T-helper 17 cell (primary cell): ENCODE measurements around the gene AIM2. TPM values are rescaled to one million over a fixed set of nuclear protein-coding genes. Genes with fewer than 3 reads are reported as not detected.
"Not testable (repeated sequence)": the region's sequence is repeated elsewhere in the genome, so short reads cannot be mapped to it uniquely, and the experiment has no call there.

ENCODE experiments used
- ATAC-seq: fragments of 150-1000 bp; cut with Tn5 transposase; 2 replicates; pipeline ENCODE4 v1.10.0; 2021; ENCODE audit warnings: mild to moderate bottlenecking, moderate library complexity
- DNase-seq, 3 donors: peaks; one replicate each; pipeline versions ENCODE4 v3.0.0 to v3.0.0-alpha.2; 2020 to 2021
- H3K9me3 ChIP-seq: one replicate; pipeline ENCODE4 v1.7.0; 2013; ENCODE audit warnings: low read length, mild to moderate bottlenecking; ENCODE audit not compliant: control insufficient read depth, poor library complexity, severe bottlenecking
- H3K27ac Mint-ChIP-seq: one replicate; pipeline ENCODE4 v1.8.0; 2022; ENCODE audit warnings: mild to moderate bottlenecking, moderate library complexity, mixed read lengths
- H3K27me3 Mint-ChIP-seq: one replicate; pipeline ENCODE4 v1.8.0; 2022; ENCODE audit warnings: mixed read lengths
- H3K36me3 Mint-ChIP-seq: one replicate; pipeline ENCODE4 v1.8.0; 2022; ENCODE audit warnings: low read depth, mixed read lengths
- H3K4me1 Mint-ChIP-seq: one replicate; pipeline ENCODE4 v1.8.0; 2022; ENCODE audit warnings: mild to moderate bottlenecking, mixed read lengths
- H3K4me3 Mint-ChIP-seq: one replicate; pipeline ENCODE4 v1.8.0; 2022; ENCODE audit warnings: mild to moderate bottlenecking, moderate library complexity, mixed read lengths
- total RNA-seq, 4 donors: library from RNA in 2 of 4; stranded (reverse) in 2 of 4; gene quantifications; one replicate each; pipeline ENCODE4 v1.2.3 and lab custom pipeline; 2022 to 2026

The AIM2 gene
- total RNA-seq, 2 donors from 2014 or later: 3.4 to 6.0 TPM

DNA sequence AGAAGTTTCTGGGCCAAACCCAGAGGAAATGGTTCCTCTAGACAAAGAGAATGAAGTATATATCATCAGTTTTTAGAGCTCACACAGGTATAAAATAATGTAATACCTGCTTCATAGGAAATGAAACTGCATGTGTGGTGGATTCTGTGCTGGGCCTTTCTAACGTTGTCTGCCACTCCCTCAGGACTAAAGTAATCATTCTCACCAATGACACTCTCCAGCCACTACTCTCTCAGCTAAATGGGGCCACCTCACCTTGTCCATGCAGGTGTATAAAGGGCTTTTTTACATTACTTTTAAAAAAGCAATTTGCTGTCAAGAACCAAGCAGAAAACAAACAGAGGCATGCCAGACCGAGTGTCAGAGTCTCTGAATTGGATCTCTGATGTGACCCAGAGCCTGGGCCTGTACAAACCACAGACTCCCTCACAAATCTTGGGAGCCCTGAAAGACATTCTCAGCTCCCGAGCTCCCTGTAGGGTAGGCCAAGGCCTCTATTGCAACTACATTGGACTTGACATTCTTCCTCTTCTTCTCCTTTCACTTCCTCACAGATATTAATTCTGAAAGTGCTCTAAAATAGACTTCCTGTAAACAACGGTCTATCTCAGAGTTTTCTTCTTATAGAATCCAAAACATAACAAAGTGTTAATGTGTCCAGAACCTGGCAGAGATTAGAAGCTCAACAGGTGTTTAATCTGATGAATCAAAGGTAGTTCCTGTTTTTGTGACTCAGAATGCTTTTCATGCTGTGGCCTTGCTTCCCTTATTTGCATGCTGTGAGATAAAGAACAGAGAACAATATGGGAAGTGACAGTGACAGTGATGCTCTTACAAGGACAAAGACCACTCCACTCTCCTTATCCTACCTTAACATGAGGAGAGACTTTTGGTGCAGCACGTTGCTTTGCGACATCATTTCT is 8.6 kb downstream of the AIM2 start:
- no peak for DNase-seq
- H3K36me3 Mint-ChIP-seq: peaks cover 2% of the 10 kb centered on the region
- peak; percentile 84 for ATAC-seq
- H3K27ac Mint-ChIP-seq: peak overlapping the region; percentile 99
- peaks cover 23% of the 10 kb centered on the region for H3K4me1 Mint-ChIP-seq
- peak overlapping the region; percentile 92 for H3K4me3 Mint-ChIP-seq
- no peaks in the 10 kb centered on the region for H3K27me3 Mint-ChIP-seq
- no peaks in the 10 kb centered on the region for H3K9me3 ChIP-seq

DNA sequence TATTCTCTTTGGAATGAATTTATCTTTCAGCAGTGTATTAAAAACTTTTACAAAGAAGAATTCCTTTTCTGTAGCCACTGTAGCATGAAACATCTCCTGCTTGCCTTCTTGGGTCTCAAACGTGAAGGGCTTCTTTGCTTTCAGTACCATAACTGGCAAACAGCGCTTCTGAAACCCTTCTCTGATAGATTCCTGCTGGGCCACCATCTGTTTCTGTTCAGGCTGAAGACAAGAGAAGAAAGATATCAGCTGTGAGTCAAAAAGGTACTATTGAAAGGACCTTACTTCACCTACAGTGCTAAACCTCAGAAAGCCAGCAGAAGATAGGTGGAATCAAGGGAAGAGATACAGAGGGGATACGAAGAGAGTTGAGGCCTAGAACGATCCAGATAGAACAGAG is 10.5 kb downstream of the AIM2 start:
- Mint-ChIP-seq H3K36me3 (peaks cover 2% of the 10 kb centered on the region), H3K27ac (peak overlapping the region; percentile 99), H3K27me3 (no peaks in the 10 kb centered on the region), H3K4me3 (no peak overlapping the region), H3K4me1 (peaks cover 20% of the 10 kb centered on the region)
- ATAC-seq (no peak), DNase-seq (no peak)
- no peaks in the 10 kb centered on the region for H3K9me3 ChIP-seq

DNA sequence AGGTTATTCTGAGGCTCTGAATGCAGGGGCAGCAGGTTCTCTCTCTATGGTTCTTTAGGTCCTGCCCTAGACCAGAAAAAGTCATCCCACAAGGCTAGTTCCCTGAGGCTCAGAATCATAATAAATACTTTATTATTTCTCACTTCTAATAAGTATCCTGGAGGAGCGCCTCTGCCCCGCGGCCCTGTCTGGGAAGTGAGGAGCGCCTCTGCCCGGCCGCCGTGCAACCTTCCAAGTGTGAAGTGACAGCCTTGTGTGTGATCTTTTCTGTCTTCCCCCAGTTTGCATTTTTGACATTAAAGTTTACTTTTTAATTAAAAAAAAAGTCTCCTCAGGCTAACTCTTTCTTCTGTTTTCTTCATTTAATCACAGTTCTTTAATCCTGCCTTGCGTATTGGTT is 11.5 kb downstream of the AIM2 start:
- no peaks in the 10 kb centered on the region for H3K27me3 Mint-ChIP-seq
- DNase-seq: no peak
- peaks cover 21% of the 10 kb centered on the region for H3K4me1 Mint-ChIP-seq
- H3K36me3 Mint-ChIP-seq: peaks cover 2% of the 10 kb centered on the region
- no peak overlapping the region for H3K27ac Mint-ChIP-seq
- no peak for ATAC-seq
- no peak overlapping the region for H3K4me3 Mint-ChIP-seq
- no peaks in the 10 kb centered on the region for H3K9me3 ChIP-seq

DNA sequence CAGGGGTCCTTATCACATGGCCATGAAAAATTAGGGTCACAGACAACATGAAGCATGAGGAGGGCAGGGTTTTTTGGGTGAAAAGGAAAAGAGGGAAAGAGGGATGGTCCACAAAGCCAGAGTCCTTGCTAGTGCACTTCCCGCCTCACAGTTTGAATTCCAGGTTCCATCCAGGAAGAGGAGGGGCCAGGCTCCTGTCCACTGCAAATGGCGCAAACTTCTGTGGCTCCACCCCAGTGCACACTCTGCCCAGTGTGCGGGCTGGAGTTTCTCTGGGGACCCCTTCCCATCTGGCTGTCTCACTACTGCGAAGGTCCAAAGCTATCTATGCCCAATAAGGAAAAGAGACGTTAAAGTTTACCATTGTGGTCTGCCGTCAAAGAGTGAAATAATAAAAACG is 17.8 kb downstream of the AIM2 start:
- peaks cover 25% of the 10 kb centered on the region for H3K4me1 Mint-ChIP-seq
- no peaks in the 10 kb centered on the region for H3K27me3 Mint-ChIP-seq
- H3K27ac Mint-ChIP-seq: no peak overlapping the region
- DNase-seq (no peak), ATAC-seq (no peak)
- no peaks in the 10 kb centered on the region for H3K9me3 ChIP-seq
- peaks cover 10% of the 10 kb centered on the region for H3K36me3 Mint-ChIP-seq
- no peak overlapping the region for H3K4me3 Mint-ChIP-seq

DNA sequence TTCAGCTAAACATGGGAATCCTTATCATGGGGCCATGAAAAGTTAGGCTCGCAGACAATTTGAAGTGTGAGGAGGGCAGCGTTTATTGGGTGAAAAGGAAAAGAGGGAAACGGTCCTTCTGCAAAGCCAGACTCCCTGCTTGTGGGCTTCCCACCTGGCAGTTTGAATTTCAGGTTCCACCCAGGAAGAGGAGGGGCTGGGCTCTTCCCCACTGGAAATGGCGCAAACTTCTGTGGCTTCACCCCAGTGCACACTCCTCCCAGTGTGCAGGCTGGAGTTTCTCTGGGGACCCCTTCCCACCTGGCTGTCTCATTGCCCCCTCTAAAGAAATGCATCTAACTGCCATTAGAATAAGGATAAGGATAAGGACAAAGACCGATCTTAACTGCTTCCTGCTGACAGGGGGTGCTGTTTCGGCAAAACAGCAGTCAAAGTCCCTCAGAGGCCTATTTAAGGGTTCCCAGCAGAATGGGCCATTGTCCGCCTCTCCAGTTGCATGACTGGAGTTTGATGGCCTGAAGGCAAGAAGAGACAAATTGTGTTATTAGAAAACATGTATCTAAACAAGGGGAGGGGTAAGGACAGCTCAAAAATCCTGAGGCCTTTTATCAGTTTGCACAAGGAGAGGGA is 20.4 kb downstream of the AIM2 start:
- peaks cover 19% of the 10 kb centered on the region for H3K36me3 Mint-ChIP-seq
- no peak overlapping the region for H3K4me3 Mint-ChIP-seq
- no peaks in the 10 kb centered on the region for H3K9me3 ChIP-seq
- DNase-seq: no peak
- H3K27me3 Mint-ChIP-seq: no peaks in the 10 kb centered on the region
- no peak for ATAC-seq
- peak overlapping the region; percentile 77 for H3K27ac Mint-ChIP-seq
- peaks cover 35% of the 10 kb centered on the region for H3K4me1 Mint-ChIP-seq

DNA sequence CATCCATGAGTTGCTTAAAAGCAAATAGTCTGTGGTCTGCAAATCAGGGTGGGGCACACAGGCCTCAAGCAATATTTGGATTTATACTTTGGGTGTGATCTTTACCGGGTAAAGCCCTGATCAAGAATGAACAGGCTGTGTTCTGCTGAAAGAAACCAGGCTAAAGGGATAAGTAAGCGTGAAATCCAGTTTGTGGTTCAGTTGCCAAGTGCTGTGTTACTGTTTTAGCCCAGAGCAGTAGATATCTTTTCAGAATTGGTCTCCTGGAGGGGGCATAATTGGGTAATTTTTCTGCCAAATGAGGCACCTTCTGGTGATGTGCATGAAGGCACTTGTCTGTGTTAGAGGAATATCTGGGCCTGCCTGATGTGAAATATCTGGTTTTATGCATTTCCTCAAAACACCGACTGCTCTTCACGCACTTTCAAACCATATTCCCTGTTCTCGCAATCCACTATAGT is 21.4 kb downstream of the AIM2 start:
- H3K9me3 ChIP-seq: no peaks in the 10 kb centered on the region
- no peak for DNase-seq
- peak; percentile 59 for ATAC-seq
- H3K27me3 Mint-ChIP-seq: no peaks in the 10 kb centered on the region
- H3K36me3 Mint-ChIP-seq: peaks cover 23% of the 10 kb centered on the region
- H3K4me1 Mint-ChIP-seq: peaks cover 36% of the 10 kb centered on the region
- H3K27ac Mint-ChIP-seq: peak overlapping the region; percentile 77
- peak overlapping the region; percentile 5 for H3K4me3 Mint-ChIP-seq

DNA sequence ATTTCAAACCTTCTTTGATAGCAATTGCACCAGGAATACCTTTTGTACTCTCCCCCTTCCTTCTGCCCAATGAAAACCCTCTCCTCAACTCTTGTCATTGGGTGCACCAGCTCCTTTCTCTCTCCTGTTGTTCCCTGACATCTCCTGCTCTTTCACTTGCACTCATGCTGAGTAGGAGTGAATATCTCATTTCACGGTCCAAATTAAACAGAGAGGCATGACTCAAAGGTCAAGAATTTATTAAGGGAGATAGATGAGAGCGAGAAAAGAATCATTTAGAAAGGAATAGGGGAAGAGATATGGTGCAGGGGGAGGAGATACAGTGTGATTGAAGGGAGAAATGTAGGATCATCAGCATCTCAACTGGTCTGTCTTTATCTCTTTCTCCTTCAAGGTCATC is 22.1 kb downstream of the AIM2 start:
- H3K4me3 Mint-ChIP-seq: no peak overlapping the region
- H3K36me3 Mint-ChIP-seq: peaks cover 23% of the 10 kb centered on the region
- H3K27me3 Mint-ChIP-seq: no peaks in the 10 kb centered on the region
- DNase-seq (no peak), ATAC-seq (no peak)
- H3K9me3 ChIP-seq: no peaks in the 10 kb centered on the region
- peak overlapping the region; percentile 77 for H3K27ac Mint-ChIP-seq
- peaks cover 35% of the 10 kb centered on the region for H3K4me1 Mint-ChIP-seq

DNA sequence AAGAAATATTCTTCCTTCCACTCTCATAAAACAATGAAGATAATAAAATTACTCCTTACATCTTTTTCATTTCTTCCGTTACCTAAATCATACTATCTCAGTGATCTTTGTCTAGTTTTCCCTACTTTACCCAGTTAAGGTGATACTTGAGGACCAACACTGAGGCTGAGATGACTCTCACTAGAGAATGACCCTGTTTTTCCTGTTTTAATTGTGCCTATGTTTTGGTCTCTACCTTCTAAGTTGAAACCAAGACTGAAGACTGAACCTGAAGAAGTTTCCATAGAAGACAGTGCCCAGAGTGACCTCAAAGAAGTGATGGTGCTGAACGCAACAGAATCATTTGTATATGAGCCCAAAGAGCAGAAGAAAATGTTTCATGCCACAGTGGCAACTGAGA is 25.1 kb downstream of the AIM2 start:
- Mint-ChIP-seq H3K36me3 (peaks cover 25% of the 10 kb centered on the region), H3K4me3 (no peak overlapping the region), H3K4me1 (peaks cover 38% of the 10 kb centered on the region), H3K27ac (peak overlapping the region; percentile 77), H3K27me3 (no peaks in the 10 kb centered on the region)
- H3K9me3 ChIP-seq: no peaks in the 10 kb centered on the region
- ATAC-seq (no peak), DNase-seq (no peak)

DNA sequence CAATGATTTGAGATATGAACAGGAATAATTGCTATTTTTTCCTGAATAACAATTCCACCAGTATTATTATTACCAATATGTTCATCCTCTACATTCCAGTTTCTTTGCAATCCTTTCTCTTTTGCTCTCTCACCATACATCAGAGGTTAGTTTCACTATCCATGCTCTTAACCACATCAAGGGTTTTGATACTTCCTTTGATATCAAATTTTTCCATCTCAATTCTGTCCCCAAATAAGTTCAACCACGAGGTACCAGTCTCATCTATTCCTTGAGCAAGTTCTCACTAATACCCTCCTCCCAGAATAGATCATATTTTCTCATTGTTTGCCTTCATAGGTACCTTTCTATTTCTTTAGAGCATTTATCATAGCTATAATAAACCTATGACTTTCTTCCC is 30.1 kb downstream of the AIM2 start:
- H3K9me3 ChIP-seq, DNase-seq, H3K27me3 Mint-ChIP-seq: not testable (repeated sequence)
- H3K36me3 Mint-ChIP-seq: peaks cover 16% of the 10 kb centered on the region
- peak overlapping the region; percentile 83 for H3K4me3 Mint-ChIP-seq
- peaks cover 28% of the 10 kb centered on the region for H3K4me1 Mint-ChIP-seq
- peak overlapping the region; percentile 90 for H3K27ac Mint-ChIP-seq
- ATAC-seq: peak; percentile 66

DNA sequence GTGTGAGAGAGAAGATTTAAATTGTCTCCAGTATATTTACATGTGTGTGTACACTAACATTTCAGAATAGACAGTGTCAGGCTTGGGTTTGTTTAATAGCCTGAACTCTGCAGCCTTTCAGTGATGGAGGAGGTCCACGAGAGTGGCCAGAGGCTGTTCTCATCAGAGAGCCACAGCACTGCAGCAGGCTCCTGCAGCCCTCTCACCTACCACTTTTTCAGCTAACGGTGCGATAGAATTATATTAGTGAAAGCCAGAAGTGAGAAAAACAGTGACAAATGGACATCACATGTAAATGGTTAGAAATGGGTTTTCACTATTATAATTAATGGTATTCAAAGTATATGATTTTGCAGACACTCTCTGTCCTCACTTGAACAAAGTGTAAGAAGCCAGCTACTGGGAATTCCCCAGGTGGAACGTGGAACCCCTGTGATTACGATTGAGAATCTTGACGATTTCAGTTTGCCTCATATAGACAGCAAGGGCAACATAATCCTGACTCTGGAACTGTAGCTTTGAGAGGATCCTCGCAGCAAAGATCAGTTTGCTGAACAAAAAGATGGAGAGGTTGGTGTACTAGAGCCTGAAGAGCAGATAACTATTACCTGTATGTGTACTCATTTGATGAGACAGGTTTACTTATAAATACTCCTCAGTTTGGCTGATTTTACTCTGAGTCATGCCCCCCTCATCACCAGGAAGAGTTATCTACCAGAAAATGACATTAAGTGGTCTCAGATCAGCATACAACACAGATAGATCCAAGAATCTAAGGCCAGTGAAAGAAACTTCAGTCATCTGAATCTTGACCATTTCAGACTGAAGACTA is 35.5 kb downstream of the AIM2 start:
- Mint-ChIP-seq H3K4me1 (peaks cover 30% of the 10 kb centered on the region), H3K27me3 (no peaks in the 10 kb centered on the region), H3K36me3 (peaks cover 10% of the 10 kb centered on the region), H3K4me3 (no peak overlapping the region), H3K27ac (peak overlapping the region; percentile 94)
- DNase-seq (no peak), ATAC-seq (peak; percentile 77)
- no peaks in the 10 kb centered on the region for H3K9me3 ChIP-seq

DNA sequence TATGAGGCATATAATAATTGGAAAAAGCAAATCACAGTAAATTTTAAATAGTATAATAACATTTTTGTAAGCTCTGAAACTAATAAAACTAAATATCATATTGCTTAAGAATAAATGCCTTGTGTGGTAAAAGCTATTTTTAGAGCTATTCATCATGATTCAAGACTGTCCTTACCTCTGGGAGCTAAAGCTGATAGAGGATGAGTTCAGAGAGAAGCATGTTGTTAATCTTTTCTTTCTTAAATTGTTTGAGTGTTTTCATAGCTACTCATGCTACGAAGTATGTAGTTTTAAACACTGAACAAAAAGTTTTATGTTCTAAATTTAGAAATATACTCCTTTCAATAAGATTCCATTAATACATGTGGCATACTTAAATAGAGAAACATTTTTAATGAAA is 36.4 kb downstream of the AIM2 start:
- Mint-ChIP-seq H3K36me3 (peaks cover 8% of the 10 kb centered on the region), H3K27ac (peak overlapping the region; percentile 94), H3K4me3 (no peak overlapping the region), H3K4me1 (peaks cover 26% of the 10 kb centered on the region), H3K27me3 (no peaks in the 10 kb centered on the region)
- DNase-seq (no peak), ATAC-seq (no peak)
- no peaks in the 10 kb centered on the region for H3K9me3 ChIP-seq

DNA sequence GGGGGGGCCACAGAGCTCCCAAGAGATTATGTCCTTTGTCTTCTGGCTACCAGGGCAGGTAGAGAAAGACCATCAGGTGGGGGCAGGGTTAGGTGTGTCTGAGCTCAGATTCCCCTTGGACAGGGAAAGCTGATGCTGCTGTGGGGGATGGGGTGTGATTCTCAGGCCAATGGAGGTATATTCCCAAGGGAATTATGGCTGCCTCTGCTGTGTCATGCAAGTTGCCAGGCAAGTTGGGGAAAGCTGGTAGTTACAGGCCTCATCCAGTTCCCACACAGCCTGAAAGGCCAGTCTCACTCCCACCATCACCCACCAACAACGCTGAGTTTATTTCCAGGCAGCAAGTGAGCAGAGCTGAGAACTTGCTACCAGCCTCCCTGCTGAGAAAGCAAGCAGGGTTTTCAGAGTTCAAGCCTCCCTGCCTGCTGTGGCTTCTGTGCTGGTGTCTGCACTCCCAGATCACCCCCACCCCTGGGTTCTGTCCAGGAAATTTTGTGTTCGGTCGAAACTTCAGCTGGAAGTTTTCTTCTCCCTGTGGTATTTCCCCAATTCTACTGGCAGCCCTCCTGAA is 45.6 kb downstream of the AIM2 start:
- ATAC-seq (no peak), DNase-seq (no peak)
- H3K36me3 Mint-ChIP-seq: peaks cover 18% of the 10 kb centered on the region
- H3K4me1 Mint-ChIP-seq: peaks cover 36% of the 10 kb centered on the region
- no peaks in the 10 kb centered on the region for H3K9me3 ChIP-seq
- no peak overlapping the region for H3K4me3 Mint-ChIP-seq
- no peaks in the 10 kb centered on the region for H3K27me3 Mint-ChIP-seq
- H3K27ac Mint-ChIP-seq: peak overlapping the region; percentile 56

DNA sequence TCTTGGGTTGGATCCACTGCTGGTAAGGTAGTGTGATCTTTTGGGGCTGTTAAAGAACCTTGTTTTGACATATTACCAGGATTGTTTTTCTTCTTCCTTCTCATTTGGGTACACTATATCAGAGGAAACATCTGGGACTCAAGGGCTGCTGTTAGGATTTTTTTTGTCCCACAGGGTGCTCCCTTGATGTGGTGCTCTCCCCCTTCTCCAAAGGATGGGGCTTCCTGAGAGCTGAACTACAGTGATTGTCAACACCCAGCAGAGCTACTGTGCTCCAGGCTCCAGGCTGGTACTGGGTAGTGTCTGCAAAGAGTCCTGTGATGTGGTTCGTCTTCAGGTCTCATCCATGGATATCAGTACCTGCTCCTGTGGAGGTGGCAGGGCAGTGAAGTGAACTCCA is 46.3 kb downstream of the AIM2 start:
- Mint-ChIP-seq H3K4me3 (no peak overlapping the region), H3K27me3 (no peaks in the 10 kb centered on the region), H3K4me1 (peaks cover 42% of the 10 kb centered on the region), H3K27ac (peak overlapping the region; percentile 56), H3K36me3 (peaks cover 23% of the 10 kb centered on the region)
- H3K9me3 ChIP-seq: no peaks in the 10 kb centered on the region
- no peak for DNase-seq
- no peak for ATAC-seq
